ENCODE data around the gene OR1D5.
"Not testable (repeated sequence)": the region's sequence is repeated elsewhere in the genome, so short reads cannot be mapped to it uniquely, and the experiment has no call there.

The OR1D5 gene

GRCh38 chr17:3032258-3033247 is 30.9 kb downstream of the OR1D5 start:
- no peak for DNase-seq

GRCh38 chr17:3030852-3031470 is 32.4 kb downstream of the OR1D5 start:
- not testable (repeated sequence) for DNase-seq

- no peak for DNase-seq
Measured at GRCh38 chr17:3030096-3030495, 33.3 kb downstream of the OR1D5 start.

- DNase-seq = no peak
Measured at GRCh38 chr17:3029213-3029913, 34.0 kb downstream of the OR1D5 start.

GRCh38 chr17:3027786-3028532 is 35.4 kb downstream of the OR1D5 start:
- DNase-seq = no peak

- no peak for DNase-seq
Measured at GRCh38 chr17:3026856-3027751, 36.3 kb downstream of the OR1D5 start.

- DNase-seq = no peak
Measured at GRCh38 chr17:3026125-3026855, 37.1 kb downstream of the OR1D5 start.

GRCh38 chr17:3025421-3026124 is 37.8 kb downstream of the OR1D5 start:
- DNase-seq = no peak

GRCh38 chr17:3024346-3024745 is 39.1 kb downstream of the OR1D5 start:
- no peak for DNase-seq

GRCh38 chr17:3022197-3022596 is 41.2 kb downstream of the OR1D5 start:
- no peak for DNase-seq

- no peak for DNase-seq
Measured at GRCh38 chr17:3020381-3020780, 43.0 kb downstream of the OR1D5 start.

GRCh38 chr17:3019761-3020160 is 43.6 kb downstream of the OR1D5 start:
- no peak for DNase-seq

GRCh38 chr17:3017936-3018335 is 45.5 kb downstream of the OR1D5 start:
- DNase-seq = no peak

GRCh38 chr17:3015890-3016289 is 47.5 kb downstream of the OR1D5 start:
- no peak for DNase-seq

- DNase-seq = peak; percentile 32
Measured at GRCh38 chr17:3012926-3013581, 50.4 kb downstream of the OR1D5 start.

Data from NCI-H748 treated with DMSO at 0.1 percent for 48 hours (cell line).